Erythroblast (primary cell): ENCODE data around the gene DAPK3.

Experiments used
- GATA1 ChIP-seq: IDR thresholded peaks from 2 replicates; pipeline ENCODE4 v1.6.1; 2011; ENCODE audit warnings: low read depth, mild to moderate bottlenecking, control low read depth, low read length, moderate library complexity
- POLR2A ChIP-seq: IDR thresholded peaks from 2 replicates; pipeline ENCODE4 v1.6.1; 2011; ENCODE audit warnings: mild to moderate bottlenecking, low read length

DNA sequence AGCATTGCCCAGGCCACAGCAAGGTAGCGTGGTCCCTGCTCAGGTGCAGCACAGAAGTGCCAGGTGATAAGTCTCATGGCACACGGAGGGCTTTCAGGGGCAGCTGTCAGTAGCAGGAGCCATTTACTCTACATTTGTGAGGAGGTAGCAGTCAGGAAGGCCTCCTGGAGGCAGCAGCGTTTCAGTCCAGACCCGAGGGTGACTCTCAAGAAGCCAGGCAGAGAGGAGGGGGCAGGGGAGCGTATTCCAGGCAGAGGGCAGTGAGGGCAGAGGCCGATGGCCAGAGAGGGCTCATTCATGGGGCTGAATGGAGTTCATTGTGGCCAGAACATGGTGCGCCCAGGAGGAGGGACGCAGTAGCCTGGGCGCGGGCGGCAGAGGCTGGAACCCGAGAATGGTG lies 45.6 kb upstream of the DAPK3 start:
- TF ChIP-seq POLR2A (no peak), GATA1 (no peak)
